SU-DHL-6 (cell line): Measurements from ENCODE around the gene LRRFIP1.

Source experiments
- EZH2phosphoT487 ChIP-seq: fragments of 200-600 bp; sonication (generic), shearing (Covaris generic); conservative IDR thresholded peaks from 2 replicates; pipeline ENCODE4 v1.6.1; 2018; ENCODE audit warnings: mild to moderate bottlenecking, antibody characterized with exemption, low read length, moderate library complexity, mixed read lengths
- TF ChIP-seq, protein P1 (sequence below): fragments of 200-600 bp; sonication (generic); IDR thresholded peaks from one replicate; pipeline ENCODE4 v1.5.1; 2017; ENCODE audit warnings: antibody characterized with exemption, mild to moderate bottlenecking, low read length, moderate library complexity; ENCODE audit not compliant: insufficient read depth, poor library complexity, severe bottlenecking

DNA sequence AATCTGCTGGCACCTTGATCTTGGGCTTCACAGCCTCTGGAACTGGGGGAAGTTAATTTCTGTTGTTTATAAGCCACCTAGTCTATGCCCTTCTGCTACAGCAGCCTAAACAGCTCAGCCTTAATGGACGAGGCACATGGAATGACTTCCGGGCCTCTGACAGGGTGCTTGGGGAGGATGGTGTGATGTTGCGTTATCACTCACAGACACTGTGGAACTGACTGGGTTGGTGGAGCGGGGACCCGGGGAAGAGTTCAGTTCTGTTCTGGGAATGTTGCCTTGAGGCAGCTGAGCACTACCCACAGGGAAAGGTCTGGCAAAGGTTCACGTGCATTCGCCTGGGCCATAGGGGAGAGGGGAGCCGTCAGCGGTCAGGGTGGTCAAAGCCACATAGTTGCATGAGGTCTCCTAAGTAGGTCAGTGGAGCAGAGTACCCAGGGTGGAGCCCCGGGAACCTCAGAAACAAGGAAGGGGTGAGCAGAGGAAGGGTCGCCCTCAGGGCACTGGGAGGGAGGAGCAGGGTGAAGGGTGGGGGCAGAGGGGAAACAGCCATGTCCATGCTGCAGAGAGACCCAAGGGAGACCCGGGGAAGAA, 36.2 kb downstream of the LRRFIP1 start:
- TF ChIP-seq, protein P1, sequence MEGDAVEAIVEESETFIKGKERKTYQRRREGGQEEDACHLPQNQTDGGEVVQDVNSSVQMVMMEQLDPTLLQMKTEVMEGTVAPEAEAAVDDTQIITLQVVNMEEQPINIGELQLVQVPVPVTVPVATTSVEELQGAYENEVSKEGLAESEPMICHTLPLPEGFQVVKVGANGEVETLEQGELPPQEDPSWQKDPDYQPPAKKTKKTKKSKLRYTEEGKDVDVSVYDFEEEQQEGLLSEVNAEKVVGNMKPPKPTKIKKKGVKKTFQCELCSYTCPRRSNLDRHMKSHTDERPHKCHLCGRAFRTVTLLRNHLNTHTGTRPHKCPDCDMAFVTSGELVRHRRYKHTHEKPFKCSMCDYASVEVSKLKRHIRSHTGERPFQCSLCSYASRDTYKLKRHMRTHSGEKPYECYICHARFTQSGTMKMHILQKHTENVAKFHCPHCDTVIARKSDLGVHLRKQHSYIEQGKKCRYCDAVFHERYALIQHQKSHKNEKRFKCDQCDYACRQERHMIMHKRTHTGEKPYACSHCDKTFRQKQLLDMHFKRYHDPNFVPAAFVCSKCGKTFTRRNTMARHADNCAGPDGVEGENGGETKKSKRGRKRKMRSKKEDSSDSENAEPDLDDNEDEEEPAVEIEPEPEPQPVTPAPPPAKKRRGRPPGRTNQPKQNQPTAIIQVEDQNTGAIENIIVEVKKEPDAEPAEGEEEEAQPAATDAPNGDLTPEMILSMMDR, result no peak
- no peak for TF ChIP-seq EZH2phosphoT487
